IMR-90 (cell line): ENCODE results near the gene GALNT13. TPM values are rescaled to one million over a fixed set of nuclear protein-coding genes. Genes with fewer than 3 reads are reported as not detected.

Source experiments
- ATAC-seq: fragments of 200-7000 bp; cut with Tn5 transposase; 2 replicates; pipeline ENCODE4 v1.9.1; 2020; ENCODE audit warnings: low read depth, mild to moderate bottlenecking, moderate library complexity
- BruUV-seq: library from RNA; stranded (reverse); fragments of 400-500 nt; replicated peaks from 2 replicates; lab custom pipeline; 2021; lab: Mats Ljungman, UMichigan
- CTCF ChIA-PET: fragments of 300-600 bp; formaldehyde crosslinking; extraction: SDS; loops from one replicate; lab custom pipeline; 2021; ENCODE audit warnings: antibody characterized with exemption; lab: Yijun Ruan, JAX
- POLR2A ChIA-PET: fragments of 300-600 bp; sonication (Branson Sonifier 250); formaldehyde crosslinking; loops from one replicate; lab custom pipeline; 2022; ENCODE audit warnings: antibody characterized with exemption; ENCODE audit not compliant: unreplicated experiment; lab: Charles Lee
- DNase-seq: peaks from one replicate; pipeline ENCODE4 v3.0.0; 2013
- H2AFZ ChIP-seq: replicated peaks from 2 replicates; pipeline ENCODE3; 2013; ENCODE audit warnings: low read length, mild to moderate bottlenecking; ENCODE audit not compliant: poor library complexity
- H2AK5ac ChIP-seq: 2 replicates; pipeline ENCODE4 v1.6.1; 2013; ENCODE audit warnings: low read depth, low read length, inconsistent platforms
- H2AK9ac ChIP-seq: replicated peaks from 2 replicates; pipeline ENCODE3; 2013; ENCODE audit warnings: mild to moderate bottlenecking, low read depth, low read length, moderate library complexity; ENCODE audit not compliant: poor library complexity
- H2BK120ac ChIP-seq: 2 replicates; pipeline ENCODE4 v1.6.1; 2013; ENCODE audit warnings: low read depth, low read length, inconsistent platforms
- H2BK15ac ChIP-seq: 3 replicates; pipeline ENCODE4 v1.6.1; 2013; ENCODE audit warnings: low read depth, low read length, inconsistent platforms
- H2BK20ac ChIP-seq: 2 replicates; pipeline ENCODE4 v1.6.1; 2013; ENCODE audit warnings: low read depth, mild to moderate bottlenecking, inconsistent platforms, low read length, moderate library complexity
- H2BK5ac ChIP-seq: 2 replicates; pipeline ENCODE4 v1.6.1; 2013; ENCODE audit warnings: mild to moderate bottlenecking, low read depth, low read length, inconsistent platforms; ENCODE audit not compliant: poor library complexity, severe bottlenecking
- H3K14ac ChIP-seq: replicated peaks from 2 replicates; pipeline ENCODE4 v1.6.1; 2013; ENCODE audit warnings: low read depth, low read length, inconsistent platforms
- H3K18ac ChIP-seq: 2 replicates; pipeline ENCODE4 v1.6.1; 2013; ENCODE audit warnings: low read depth, low read length, control low read depth
- H3K23ac ChIP-seq: 2 replicates; pipeline ENCODE4 v1.6.1; 2013; ENCODE audit warnings: low read depth, low read length, inconsistent platforms
- H3K27ac ChIP-seq: 2 replicates; pipeline ENCODE4 v1.5.1; 2013; ENCODE audit warnings: mild to moderate bottlenecking, control low read depth, low read length; ENCODE audit not compliant: insufficient read depth
- H3K27me3 ChIP-seq: 2 replicates; pipeline ENCODE4 v1.6.1; 2013; ENCODE audit warnings: low read length; ENCODE audit not compliant: control insufficient read depth, insufficient read depth
- H3K36me3 ChIP-seq: 2 replicates; pipeline ENCODE4 v1.6.1; 2013; ENCODE audit warnings: low read length, mixed read lengths; ENCODE audit not compliant: control insufficient read depth, insufficient read depth
- H3K4ac ChIP-seq: 2 replicates; pipeline ENCODE4 v1.6.1; 2013; ENCODE audit warnings: low read depth, low read length, inconsistent platforms
- H3K4me1 ChIP-seq: 2 replicates; pipeline ENCODE4 v1.6.1; 2013; ENCODE audit warnings: low read length, mixed read lengths; ENCODE audit not compliant: control insufficient read depth, insufficient read depth
- H3K4me2 ChIP-seq: 2 replicates; pipeline ENCODE4 v1.6.1; 2013; ENCODE audit warnings: low read depth, mild to moderate bottlenecking, control low read depth, low read length, moderate library complexity
- H3K4me3 ChIP-seq: 2 replicates; pipeline ENCODE4 v1.5.1; 2013; ENCODE audit warnings: low read depth, mild to moderate bottlenecking, control low read depth, low read length, moderate library complexity; ENCODE audit not compliant: insufficient read depth
- H3K56ac ChIP-seq: 2 replicates; pipeline ENCODE4 v1.6.1; 2013; ENCODE audit warnings: low read length, inconsistent platforms; ENCODE audit not compliant: insufficient read depth; ENCODE audit errors: extremely low read depth
- H3K79me1 ChIP-seq, 2 experiments: 2 replicates each; pipeline ENCODE4 v1.6.1; 2013; ENCODE audit warnings: low read length in 2 of 2, inconsistent platforms in 1 of 2, low read depth in 1 of 2
- H3K9ac ChIP-seq: 2 replicates; pipeline ENCODE4 v1.6.1; 2013; ENCODE audit warnings: low read depth, low read length, control low read depth
- H3K9me1 ChIP-seq: 2 replicates; pipeline ENCODE4 v1.6.1; 2013; ENCODE audit warnings: low read length, inconsistent platforms; ENCODE audit not compliant: insufficient read depth
- H3K9me3 ChIP-seq: 2 replicates; pipeline ENCODE4 v1.6.1; 2013; ENCODE audit warnings: low read length; ENCODE audit not compliant: control insufficient read depth, insufficient read depth
- H4K20me1 ChIP-seq: 2 replicates; pipeline ENCODE4 v1.6.1; 2013; ENCODE audit warnings: low read length, inconsistent platforms; ENCODE audit not compliant: insufficient read depth
- H4K5ac ChIP-seq: 2 replicates; pipeline ENCODE4 v1.6.1; 2013; ENCODE audit warnings: mild to moderate bottlenecking, low read depth, low read length, control low read depth
- H4K8ac ChIP-seq, 2 experiments: 2 replicates each; pipeline ENCODE4 v1.6.1; 2013; ENCODE audit warnings: low read depth in 2 of 2, low read length in 2 of 2, control low read depth in 1 of 2, inconsistent platforms in 1 of 2
- H4K91ac ChIP-seq: 2 replicates; pipeline ENCODE4 v1.6.1; 2013; ENCODE audit warnings: low read depth, low read length, inconsistent platforms; ENCODE audit not compliant: insufficient read depth
- BHLHE40 ChIP-seq: fragments of 150-350 bp; IDR thresholded peaks from 2 replicates; pipeline ENCODE4 v1.6.1; 2016; ENCODE audit warnings: mild to moderate bottlenecking, low read depth, low read length
- CEBPB ChIP-seq: IDR thresholded peaks from 2 replicates; pipeline ENCODE4 v1.6.1; 2012; ENCODE audit warnings: low read depth, low read length, improper control_type of control experiment
- CHD1 ChIP-seq: IDR thresholded peaks from 2 replicates; pipeline ENCODE4 v1.6.1; 2012; ENCODE audit warnings: low read depth, low read length, improper control_type of control experiment
- CTCF ChIP-seq: conservative IDR thresholded peaks from 2 replicates; pipeline ENCODE4 v1.5.1; 2012; ENCODE audit warnings: mild to moderate bottlenecking, low read depth, low read length, improper control_type of control experiment
- ELK1 ChIP-seq: fragments of 150-350 bp; IDR thresholded peaks from 2 replicates; pipeline ENCODE4 v1.6.1; 2016; ENCODE audit warnings: low read depth, mild to moderate bottlenecking, low read length, moderate library complexity, borderline replicate concordance
- FOS ChIP-seq: fragments of 150-350 bp; IDR thresholded peaks from 2 replicates; pipeline ENCODE4 v1.6.1; 2016; ENCODE audit warnings: low read depth, low read length
- MAFK ChIP-seq: IDR thresholded peaks from 2 replicates; pipeline ENCODE4 v1.6.1; 2012; ENCODE audit warnings: low read depth, low read length, improper control_type of control experiment
- MAZ ChIP-seq: IDR thresholded peaks from 2 replicates; pipeline ENCODE4 v1.6.1; 2012; ENCODE audit warnings: low read depth, mild to moderate bottlenecking, low read length, improper control_type of control experiment, moderate library complexity, borderline replicate concordance
- MXI1 ChIP-seq: IDR thresholded peaks from 2 replicates; pipeline ENCODE4 v1.6.1; 2012; ENCODE audit warnings: low read depth, mild to moderate bottlenecking, low read length, moderate library complexity, borderline replicate concordance
- NFE2L2 ChIP-seq: fragments of 150-350 bp; IDR thresholded peaks from 2 replicates; pipeline ENCODE4 v1.6.1; 2016; ENCODE audit warnings: low read depth, mild to moderate bottlenecking, low read length
- POLR2A ChIP-seq: IDR thresholded peaks from 2 replicates; pipeline ENCODE4 v1.6.1; 2012; ENCODE audit warnings: mild to moderate bottlenecking, low read depth, low read length
- RAD21 ChIP-seq: IDR thresholded peaks from 2 replicates; pipeline ENCODE4 v1.6.1; 2012; ENCODE audit warnings: low read length, improper control_type of control experiment
- RCOR1 ChIP-seq: IDR thresholded peaks from 2 replicates; pipeline ENCODE4 v1.6.1; 2012; ENCODE audit warnings: mild to moderate bottlenecking, low read length, improper control_type of control experiment; ENCODE audit not compliant: insufficient replicate concordance
- RFX5 ChIP-seq: IDR thresholded peaks from 2 replicates; pipeline ENCODE4 v1.8.0; 2012; ENCODE audit warnings: low read depth, mild to moderate bottlenecking, low read length, moderate library complexity
- SMC3 ChIP-seq: fragments of 150-350 bp; IDR thresholded peaks from 2 replicates; pipeline ENCODE4 v1.6.1; 2016; ENCODE audit warnings: low read depth, mild to moderate bottlenecking, antibody characterized with exemption, low read length, moderate library complexity
- USF2 ChIP-seq: fragments of 150-350 bp; IDR thresholded peaks from 2 replicates; pipeline ENCODE4 v1.6.1; 2017; ENCODE audit warnings: mild to moderate bottlenecking, antibody characterized with exemption, low read length, low read depth
- WGBS, 2 experiments: methylation state at CpG; one replicate each; pipeline versions ENCODE4 v1.1.5 to v1.1.7; 2013; ENCODE audit warnings: missing lambda C conversion rate in 2 of 2; ENCODE audit not compliant: insufficient read length in 1 of 2; ENCODE audit errors: extremely low coverage in 2 of 2; 5-methylcytosine and 5-hydroxymethylcytosine counted together
- dilution Hi-C: fragments of 300-500 bp; cut with HindIII; formaldehyde crosslinking; loops from one replicate; pipeline ENCODE4 v1.14.3; 2018; ENCODE audit warnings: low sequenced_read_pairs; ENCODE audit not compliant: unreplicated experiment
- in situ Hi-C: fragments of 300-500 bp; cut with MboI; formaldehyde crosslinking; loops from 3 replicates; pipeline ENCODE4 v1.14.3; 2019; ENCODE audit warnings: low sequenced_read_pairs, inconsistent platforms, mixed read lengths
- intact Hi-C: fragments of 100-400 bp; cut with micrococcal nuclease; formaldehyde crosslinking; loops from 2 replicates; pipeline ENCODE4 v1.10.0; 2022
- polyA plus RNA-seq, 3 experiments: library from polyadenylated mRNA; depleted of rRNA; stranded (reverse); fragments of >200 nt; gene quantifications; 2 replicates each; pipeline ENCODE4 v1.2.3, GENCODE V29; 2012; ENCODE audit warnings: low replicate concordance in 1 of 3
- total RNA-seq: library from RNA; depleted of rRNA; stranded (reverse); fragments of >200 nt; gene quantifications from 2 replicates; pipeline ENCODE4 v1.2.3, GENCODE V29; 2012

Gene GALNT13
- total and polyA plus RNA-seq, 2 of the 4 experiments (the other 2 are of a cell fraction): 0.03 TPM; not detected in 1

GRCh38 chr2:154361276-154361675 is 489.6 kb downstream of the GALNT13 start:
- Histone ChIP-seq H3K9me1 (no peaks in the 10 kb centered on the region), H4K20me1 (no peaks in the 10 kb centered on the region), H3K9ac (no peak overlapping the region), H2AK5ac (no peak overlapping the region), H3K4me3 (no peak overlapping the region), H4K91ac (no peak overlapping the region), H3K18ac (no peak overlapping the region), H2BK120ac (no peak overlapping the region), H3K79me1 (no peaks in the 10 kb centered on the region), H3K4me1 (no peaks in the 10 kb centered on the region), H3K27me3 (no peaks in the 10 kb centered on the region), H3K4ac (no peak overlapping the region), H4K5ac (no peak overlapping the region), H3K56ac (no peak overlapping the region), H2AFZ (no peak overlapping the region), H2BK5ac (no peak overlapping the region), H3K9me3 (peaks cover 6% of the 10 kb centered on the region), H3K14ac (no peak overlapping the region), H2BK20ac (no peak overlapping the region), H3K4me2 (no peak overlapping the region), H3K23ac (no peak overlapping the region), H2AK9ac (no peak overlapping the region), H2BK15ac (no peak overlapping the region), H3K36me3 (no peaks in the 10 kb centered on the region), H4K8ac (no peak overlapping the region), H3K27ac (no peak overlapping the region)
- ChIA-PET CTCF (no interaction called here), POLR2A (no interaction called here)
- DNase-seq (no peak), ATAC-seq (no peak)
- intact Hi-C loops (no loop called here), dilution Hi-C loops (no loop called here), in situ Hi-C loops (no loop called here)
- TF ChIP-seq RFX5 (no peak), RAD21 (no peak), MAFK (no peak), USF2 (no peak), NFE2L2 (no peak), CTCF (no peak), ELK1 (no peak), SMC3 (no peak), POLR2A (no peak), MXI1 (no peak), MAZ (no peak), RCOR1 (no peak), CHD1 (no peak), CEBPB (no peak), FOS (no peak), BHLHE40 (no peak)
- WGBS, 2 experiments: no CpG with 5 or more reads among the region's 2 CpGs
- BruUV-seq: no TSS peak
